Fibroblast of skin of left biceps (primary cell): ENCODE results near the gene MICA.

ENCODE experiments used
- DNase-seq, 2 experiments: peaks; one replicate each; pipeline ENCODE4 v3.0.0-alpha.2; 2013; ENCODE audit warnings: low read depth in 2 of 2

The MICA gene

DNA sequence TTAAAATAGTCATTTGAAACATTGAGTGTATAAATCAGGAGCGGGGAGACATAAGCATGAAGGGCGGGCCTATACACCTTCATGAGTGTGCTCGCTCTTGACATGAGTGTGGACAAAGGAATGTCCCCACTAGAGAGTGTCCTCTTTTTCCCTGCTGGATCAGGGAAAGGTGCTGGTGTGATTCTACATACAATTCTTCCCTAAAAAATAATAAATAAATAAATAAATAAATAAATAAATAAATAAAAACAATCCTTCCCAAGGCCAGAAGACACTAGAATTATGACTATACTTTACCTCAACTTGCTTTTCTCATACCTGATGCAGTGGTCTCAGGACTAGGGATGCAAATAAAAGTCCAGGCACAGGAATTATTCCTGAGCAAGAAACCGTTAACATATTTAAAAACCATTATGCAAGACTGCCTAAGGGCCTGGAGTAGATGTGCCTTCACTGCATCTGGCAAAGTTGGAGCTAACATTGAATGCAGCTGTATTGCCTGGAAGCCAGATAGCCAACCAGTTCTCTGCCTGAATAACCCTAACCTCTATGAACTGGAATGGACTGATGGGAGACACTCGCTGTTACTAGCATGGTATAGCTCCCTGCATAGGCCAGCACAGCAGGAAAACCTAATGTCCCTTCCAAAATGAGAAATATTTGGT is 57.1 kb downstream of the MICA start:
- DNase-seq, result no peak

DNA sequence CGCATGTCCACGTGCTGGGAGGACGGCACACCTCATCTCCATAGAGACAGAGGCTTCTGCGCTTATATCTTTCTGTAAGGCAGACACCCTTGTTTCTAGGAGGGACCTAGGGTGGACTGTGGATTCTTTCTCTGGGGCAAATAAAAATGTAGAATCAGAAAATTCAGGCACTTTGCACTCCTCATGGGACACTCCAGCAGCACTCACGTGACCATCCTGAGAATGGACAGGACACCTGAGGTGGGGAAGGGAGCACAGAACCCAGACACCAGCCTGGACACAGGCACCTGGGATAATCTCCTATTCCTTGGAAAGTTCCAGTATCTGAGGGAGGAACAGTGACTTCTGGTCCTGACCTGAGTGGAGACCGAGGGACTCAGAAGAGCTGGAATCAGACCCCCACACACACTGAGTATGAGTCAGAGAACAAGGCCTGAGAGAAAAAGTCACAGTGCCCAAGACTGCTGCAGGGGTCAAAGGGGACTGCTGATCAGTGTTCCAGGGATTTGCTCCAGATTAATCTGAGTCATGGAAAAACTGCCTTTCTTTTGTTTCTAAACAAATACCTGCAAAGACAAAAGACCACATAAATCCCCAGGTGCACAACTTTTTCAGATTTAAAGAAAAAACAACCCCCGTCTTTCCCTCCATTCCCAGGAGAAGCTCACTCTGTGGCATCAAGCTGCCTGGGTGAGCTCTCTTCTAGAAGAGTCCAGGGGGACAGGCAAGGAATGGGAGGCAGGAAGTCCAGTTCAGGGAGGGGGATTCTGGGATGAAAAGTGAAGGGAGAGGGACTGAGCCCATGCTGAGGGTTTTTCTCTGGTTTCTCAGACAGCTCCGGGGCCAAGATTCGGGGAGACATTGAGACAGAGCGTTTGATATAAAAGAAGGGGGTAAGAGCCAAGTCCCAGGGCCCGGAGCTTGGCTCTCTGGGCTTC is 58.9 kb downstream of the MICA start:
- DNase-seq, result no peak

DNA sequence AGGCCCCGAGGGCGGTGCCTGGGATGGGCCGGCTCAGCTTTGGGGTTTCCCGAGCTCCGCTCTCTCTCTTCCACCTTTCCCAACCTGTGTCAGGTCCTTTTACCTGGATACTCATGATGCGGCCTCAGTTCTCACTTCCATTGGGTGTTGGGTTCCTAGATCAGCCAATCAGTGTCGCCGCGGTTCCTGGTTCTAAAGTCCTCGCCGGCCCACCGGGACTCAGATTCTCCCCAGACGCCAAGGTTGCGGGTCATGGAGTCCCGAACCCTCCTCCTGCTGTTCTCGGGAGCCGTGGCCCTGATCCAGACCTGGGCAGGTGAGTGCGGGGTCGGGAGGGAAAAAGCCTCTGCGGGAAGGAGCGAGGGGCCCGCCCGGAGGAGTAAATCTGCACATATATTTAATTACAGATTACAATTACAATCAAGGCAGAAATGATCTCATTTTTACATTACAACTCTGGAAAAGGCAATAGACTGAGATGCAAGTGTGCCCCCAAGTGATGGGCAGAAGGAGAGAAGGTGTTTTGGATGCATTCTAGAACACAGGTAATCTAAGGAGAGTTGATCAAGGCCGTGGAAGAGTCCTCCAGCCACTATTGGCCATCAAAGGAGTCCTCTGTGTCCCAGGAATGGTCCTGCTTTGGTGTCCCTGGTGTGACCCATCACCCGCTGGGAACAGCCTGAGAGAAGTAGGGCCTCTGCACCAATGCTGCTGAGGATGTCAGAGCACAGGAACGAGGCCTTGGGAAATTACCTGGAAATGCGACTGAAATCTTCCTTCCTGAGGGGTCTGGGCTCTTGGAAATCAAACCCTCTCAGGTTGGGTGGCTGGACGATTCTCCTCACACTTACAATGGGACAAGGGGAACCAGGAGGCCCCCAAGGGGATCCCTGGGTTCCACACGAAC is 59.8 kb downstream of the MICA start:
- no peak for DNase-seq

DNA sequence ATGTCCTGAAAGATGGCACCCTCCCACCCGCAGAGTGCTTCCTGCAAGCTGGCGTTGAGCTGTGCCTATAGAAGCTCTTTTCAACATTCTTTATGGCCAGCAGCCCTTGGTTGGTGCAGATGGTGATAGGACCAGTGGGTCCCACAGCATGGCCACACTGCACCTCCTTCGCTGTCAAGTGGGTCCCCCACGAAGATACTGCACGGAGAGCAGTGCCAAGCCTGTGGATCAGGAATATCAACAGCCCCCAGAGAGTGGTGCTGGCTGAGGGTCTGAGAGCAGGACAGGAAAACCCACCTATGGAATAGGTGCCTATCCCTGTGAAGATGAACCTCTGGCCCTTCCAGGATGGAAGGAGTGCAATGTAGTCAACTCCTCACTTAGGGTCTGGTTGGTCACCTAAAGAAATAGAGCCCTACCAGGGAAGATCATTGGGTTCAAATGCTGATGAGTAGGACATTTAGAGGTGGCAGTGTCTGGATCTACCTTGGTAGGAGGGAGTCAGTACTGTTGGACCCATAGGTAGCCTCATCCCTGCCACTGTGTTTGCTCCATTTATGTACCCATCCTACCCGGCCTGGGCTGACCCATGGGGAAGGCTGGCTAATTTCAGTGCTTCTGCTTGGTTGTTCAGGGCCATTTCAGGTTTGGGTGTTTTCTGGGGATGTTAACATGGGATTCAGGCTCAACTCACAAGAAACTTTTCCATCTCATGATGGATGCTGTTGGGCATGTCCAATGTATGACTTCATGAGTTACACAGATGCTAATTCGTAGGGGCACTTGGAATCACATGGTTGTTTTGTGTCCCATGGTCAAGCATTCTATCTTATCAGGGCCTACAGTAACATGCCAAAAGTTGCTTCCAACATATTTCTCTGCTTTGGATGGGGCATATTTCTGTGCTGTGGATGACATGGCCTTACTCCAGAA is 61.1 kb downstream of the MICA start:
- DNase-seq, result no peak
